ENCODE results near the gene SEMA4F.

DNA sequence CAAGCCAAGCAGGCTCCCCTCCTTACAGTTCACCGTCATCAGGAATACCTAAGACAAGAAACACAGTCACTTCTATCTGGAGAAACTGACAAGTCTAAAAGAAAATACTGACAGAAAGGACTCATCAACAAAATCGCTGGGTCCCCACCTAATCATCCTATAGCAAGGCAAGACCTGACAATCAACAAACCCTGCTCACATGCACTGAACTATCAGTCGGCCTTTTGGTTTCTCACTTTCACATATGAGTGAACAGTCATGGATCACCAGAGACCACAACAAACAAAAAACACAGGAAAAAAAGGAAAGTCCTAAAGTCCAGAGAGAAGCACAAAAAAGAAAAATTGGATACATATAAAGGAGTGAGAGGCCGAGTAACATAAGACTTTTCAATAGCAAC is 70.4 kb downstream of the SEMA4F start:
- no peak for TF ChIP-seq CTCF (IDR thresholded peaks at IDR 0.05)
- no peak for TF ChIP-seq POLR2A (IDR thresholded peaks at IDR 0.05)
